ENCODE measurements around the gene HMX3.

Gene HMX3

GRCh38 chr10:123141791-123142700, 6.3 kb downstream of the HMX3 start:
- peaks cover 89% of the 10 kb centered on the region for H3K27me3 Mint-ChIP-seq
- no peaks in the 10 kb centered on the region for H3K36me3 Mint-ChIP-seq (ENCODE audit: low read depth)
- no peak overlapping the region for H3K4me3 Mint-ChIP-seq
- H3K9me3 Mint-ChIP-seq = no peaks in the 10 kb centered on the region
- peaks cover 58% of the 10 kb centered on the region for H3K4me1 Mint-ChIP-seq (ENCODE audit: low read depth)
- no peak overlapping the region for H3K27ac Mint-ChIP-seq

DNA sequence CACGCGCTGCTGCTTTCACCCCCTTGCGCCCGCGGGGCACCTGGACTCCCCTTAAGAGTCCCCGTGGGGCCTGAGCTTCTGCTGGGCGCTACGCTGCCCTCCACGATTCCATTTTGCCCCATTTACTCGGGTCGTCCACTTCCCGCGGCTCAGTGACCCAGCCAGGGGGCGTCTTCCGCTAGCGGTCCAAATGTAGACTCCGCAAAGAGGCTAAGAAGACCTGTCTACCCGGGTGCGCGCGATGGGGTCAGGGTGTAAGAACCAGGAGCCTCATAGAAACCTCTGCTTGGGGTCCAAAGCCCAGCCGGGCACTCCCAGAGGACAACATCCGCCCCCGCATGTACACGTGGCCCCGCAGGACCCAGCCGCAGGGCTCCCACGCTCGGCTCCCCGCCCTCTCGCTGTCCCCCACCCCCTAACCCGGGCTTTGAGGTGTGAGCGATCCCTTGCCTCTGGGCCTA, 7.0 kb downstream of the HMX3 start:
- Mint-ChIP-seq H3K4me3 (peak overlapping the region; percentile 14), H3K9me3 (no peaks in the 10 kb centered on the region), H3K27ac (no peak overlapping the region), H3K27me3 (peaks cover 90% of the 10 kb centered on the region), H3K4me1 (ENCODE audit: low read depth) (peaks cover 58% of the 10 kb centered on the region), H3K36me3 (ENCODE audit: low read depth) (no peaks in the 10 kb centered on the region)

GRCh38 chr10:123143162-123143824, 7.5 kb downstream of the HMX3 start:
- Mint-ChIP-seq H3K4me1 (ENCODE audit: low read depth) (peaks cover 55% of the 10 kb centered on the region), H3K36me3 (ENCODE audit: low read depth) (no peaks in the 10 kb centered on the region), H3K27me3 (peaks cover 84% of the 10 kb centered on the region), H3K9me3 (no peaks in the 10 kb centered on the region), H3K4me3 (peak overlapping the region; percentile 14), H3K27ac (no peak overlapping the region)

DNA sequence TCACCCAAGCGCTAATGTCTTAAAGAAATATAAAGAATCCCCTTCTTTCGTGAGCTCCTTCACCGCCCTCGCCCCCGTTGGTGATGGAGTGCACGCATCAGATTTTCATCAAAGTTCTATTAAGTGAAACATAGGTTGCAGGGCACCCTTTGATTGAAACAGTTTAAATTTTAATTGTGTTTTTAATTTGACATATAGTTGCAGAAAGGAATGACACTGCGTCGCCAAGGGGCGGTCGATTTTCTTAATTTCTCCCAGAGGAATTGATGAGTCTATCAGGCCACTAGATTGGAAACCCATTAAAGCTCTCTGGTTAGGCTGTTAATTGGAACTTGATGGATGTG, 8.0 kb downstream of the HMX3 start:
- H3K36me3 Mint-ChIP-seq (ENCODE audit: low read depth) = no peaks in the 10 kb centered on the region
- no peaks in the 10 kb centered on the region for H3K9me3 Mint-ChIP-seq
- peaks cover 81% of the 10 kb centered on the region for H3K27me3 Mint-ChIP-seq
- peaks cover 52% of the 10 kb centered on the region for H3K4me1 Mint-ChIP-seq (ENCODE audit: low read depth)
- no peak overlapping the region for H3K27ac Mint-ChIP-seq
- H3K4me3 Mint-ChIP-seq = no peak overlapping the region

DNA sequence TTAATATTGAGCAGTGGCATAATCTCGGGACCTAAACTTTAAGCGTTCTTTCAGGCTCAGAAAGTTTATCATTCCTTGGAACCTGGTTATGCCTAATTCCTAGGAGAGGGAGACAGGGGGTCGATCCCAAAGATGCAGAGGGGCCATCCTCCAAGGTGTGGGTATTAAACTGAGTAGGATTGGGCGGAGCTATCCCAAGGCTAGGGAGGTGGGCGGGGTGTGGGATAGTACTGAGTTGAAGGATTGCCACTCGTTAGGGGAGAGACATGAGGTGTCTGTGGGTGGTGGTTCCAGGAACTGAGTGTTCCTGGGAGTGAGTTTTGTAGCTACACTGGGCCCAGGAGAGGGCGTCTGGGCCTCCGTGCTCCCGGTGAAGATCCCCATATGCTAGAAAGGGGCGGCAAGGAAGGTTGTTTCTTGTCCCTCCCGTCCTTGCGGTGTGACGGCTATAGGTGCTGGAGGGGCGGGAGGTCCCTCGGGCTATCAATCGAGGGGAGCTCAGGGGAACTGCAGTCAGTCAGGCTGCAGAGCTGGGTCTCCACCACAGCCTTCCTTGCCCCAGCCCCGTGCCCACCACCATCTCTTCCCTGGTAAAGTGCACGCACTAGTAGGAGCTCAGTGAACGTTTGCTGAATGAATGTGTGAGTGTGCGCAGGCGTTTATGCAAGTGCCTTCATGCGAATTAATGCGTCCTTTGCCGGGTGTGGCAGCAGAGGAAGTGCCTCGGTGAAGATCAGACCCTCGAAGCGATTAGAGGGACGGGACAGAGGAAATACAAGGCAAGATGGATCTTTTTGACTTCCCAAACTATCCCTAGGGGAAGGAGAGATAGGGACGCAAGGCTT, 9.1 kb downstream of the HMX3 start:
- peaks cover 76% of the 10 kb centered on the region for H3K27me3 Mint-ChIP-seq
- peak overlapping the region; percentile 27 for H3K4me3 Mint-ChIP-seq
- no peaks in the 10 kb centered on the region for H3K9me3 Mint-ChIP-seq
- H3K36me3 Mint-ChIP-seq (ENCODE audit: low read depth) = no peaks in the 10 kb centered on the region
- H3K4me1 Mint-ChIP-seq (ENCODE audit: low read depth) = peaks cover 56% of the 10 kb centered on the region
- H3K27ac Mint-ChIP-seq = peak overlapping the region; percentile 8

DNA sequence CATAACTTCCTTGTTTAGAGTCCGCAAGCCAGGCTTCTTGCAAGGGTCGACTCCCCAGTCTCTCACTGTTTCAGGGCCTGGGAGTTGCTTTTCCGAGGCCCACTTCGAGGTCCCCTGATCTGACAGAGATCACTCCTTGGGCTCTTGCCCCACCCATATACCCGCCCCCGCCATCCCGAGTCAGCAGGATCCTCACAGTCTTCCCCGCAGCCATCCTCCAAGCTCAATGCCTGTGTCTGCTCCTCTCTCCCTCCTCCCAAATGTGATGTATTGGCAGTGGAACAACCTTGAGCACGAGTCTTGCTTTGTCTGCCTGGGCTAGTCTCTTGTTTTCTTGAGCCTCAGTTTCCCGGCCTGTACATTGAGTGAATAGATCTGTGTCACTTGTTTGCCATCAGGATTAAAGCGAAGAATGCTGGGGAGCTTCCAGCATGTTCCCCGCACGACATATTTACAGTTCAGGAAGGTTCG, 9.8 kb downstream of the HMX3 start:
- peaks cover 58% of the 10 kb centered on the region for H3K4me1 Mint-ChIP-seq (ENCODE audit: low read depth)
- no peaks in the 10 kb centered on the region for H3K9me3 Mint-ChIP-seq
- H3K27ac Mint-ChIP-seq = no peak overlapping the region
- no peaks in the 10 kb centered on the region for H3K36me3 Mint-ChIP-seq (ENCODE audit: low read depth)
- peak overlapping the region; percentile 27 for H3K4me3 Mint-ChIP-seq
- H3K27me3 Mint-ChIP-seq = peaks cover 78% of the 10 kb centered on the region

- Mint-ChIP-seq H3K36me3 (ENCODE audit: low read depth) (no peaks in the 10 kb centered on the region), H3K4me1 (ENCODE audit: low read depth) (peaks cover 63% of the 10 kb centered on the region), H3K27ac (peak overlapping the region; percentile 36), H3K27me3 (peaks cover 76% of the 10 kb centered on the region), H3K4me3 (peak overlapping the region; percentile 27), H3K9me3 (no peaks in the 10 kb centered on the region)
Measured at GRCh38 chr10:123146013-123146893, 10.5 kb downstream of the HMX3 start.

DNA sequence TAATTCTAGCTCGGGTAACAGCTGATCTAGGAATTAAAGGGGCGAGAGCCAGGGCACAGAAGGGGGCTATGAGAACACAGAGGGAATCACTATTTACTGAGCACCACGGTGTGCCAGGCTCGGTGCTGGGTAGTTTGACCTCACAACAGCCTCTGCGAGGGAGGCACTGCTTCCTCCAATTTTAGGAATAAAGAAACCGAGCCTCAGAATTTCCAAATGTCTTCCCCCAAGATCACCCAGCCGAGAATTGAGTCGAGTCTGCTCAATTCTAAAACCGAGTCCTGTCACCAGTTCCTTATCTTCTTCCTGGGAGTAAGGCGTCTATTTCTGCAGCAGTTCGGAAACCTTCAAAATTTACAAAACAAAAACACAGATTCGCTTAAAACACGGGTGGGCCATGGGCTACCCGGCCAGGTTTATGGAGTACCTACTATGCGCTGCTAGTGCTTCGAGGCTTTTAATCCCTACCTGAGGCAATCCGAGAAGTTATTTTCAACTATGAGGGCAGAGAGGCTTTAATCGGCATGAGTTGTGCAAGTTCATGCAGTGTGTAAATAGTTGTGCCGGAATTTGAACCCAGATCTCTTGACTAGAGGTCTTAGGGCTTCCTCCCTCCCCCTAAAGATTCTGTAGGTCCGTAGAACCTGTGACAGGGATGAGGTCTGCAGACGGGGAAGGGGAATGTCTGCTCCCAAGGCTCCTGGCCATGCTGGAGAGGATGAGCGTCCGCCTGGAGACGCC, 11.3 kb downstream of the HMX3 start:
- H3K4me3 Mint-ChIP-seq = peak overlapping the region; percentile 45

DNA sequence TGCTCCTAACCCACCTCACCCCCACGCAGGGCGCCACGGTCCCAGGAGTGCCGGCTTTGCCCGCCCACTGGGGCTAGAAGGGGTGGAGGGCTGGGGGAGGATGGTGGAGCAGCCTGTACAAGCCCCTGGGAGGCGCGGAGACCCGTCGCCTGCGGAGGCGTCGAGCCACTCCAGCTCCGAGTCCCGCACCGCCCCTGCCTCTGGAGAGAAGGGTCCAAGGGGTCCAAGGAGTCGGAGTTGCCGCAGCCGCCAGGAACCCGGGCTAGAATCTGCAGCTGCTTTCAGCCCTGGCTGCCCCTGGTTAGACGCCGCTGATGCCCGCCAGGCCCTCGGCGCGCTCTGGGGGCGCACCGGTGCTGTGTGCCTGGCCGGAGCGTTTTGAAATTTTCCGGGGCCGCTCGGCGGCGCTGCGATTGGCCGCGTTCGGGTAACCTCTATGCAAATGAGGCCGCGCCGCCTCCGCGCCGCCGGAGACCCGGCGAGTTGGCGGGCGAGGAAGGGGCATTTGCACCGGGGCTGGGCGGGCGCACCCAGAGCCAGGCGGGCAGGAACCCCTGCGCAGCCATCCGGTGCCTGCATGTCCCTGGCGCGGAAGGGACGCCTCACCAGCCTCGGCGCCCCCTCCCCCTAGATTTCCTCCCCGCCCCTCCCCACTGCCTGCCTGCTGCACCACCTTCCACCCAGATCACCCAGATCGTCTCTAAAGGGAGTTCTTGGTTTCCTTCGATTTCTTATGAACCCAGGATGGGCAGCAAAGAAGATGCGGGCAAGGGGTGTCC, 12.1 kb downstream of the HMX3 start, which contains the start of gene HMX2:
Gene HMX2, plus strand, starts transcription at position 502 of the 779 bp plus-strand sequence. Its CDS starts 243 bp downstream, at position 745.
- Mint-ChIP-seq H3K36me3 (ENCODE audit: low read depth) (no peaks in the 10 kb centered on the region), H3K27ac (peak within 1 kb of the TSS; percentile 4), H3K4me3 (peak within 1 kb of the TSS; percentile 48), H3K27me3 (peaks cover 66% of the 10 kb centered on the region), H3K4me1 (ENCODE audit: low read depth) (peaks cover 65% of the 10 kb centered on the region), H3K9me3 (no peaks in the 10 kb centered on the region)

More for the DNA sequence above, 11.3 kb downstream of the HMX3 start:
- H3K27ac Mint-ChIP-seq = peak overlapping the region; percentile 36
- H3K27me3 Mint-ChIP-seq = peaks cover 68% of the 10 kb centered on the region
- H3K36me3 Mint-ChIP-seq (ENCODE audit: low read depth) = no peaks in the 10 kb centered on the region
- H3K9me3 Mint-ChIP-seq = no peaks in the 10 kb centered on the region
- peaks cover 71% of the 10 kb centered on the region for H3K4me1 Mint-ChIP-seq (ENCODE audit: low read depth)

DNA sequence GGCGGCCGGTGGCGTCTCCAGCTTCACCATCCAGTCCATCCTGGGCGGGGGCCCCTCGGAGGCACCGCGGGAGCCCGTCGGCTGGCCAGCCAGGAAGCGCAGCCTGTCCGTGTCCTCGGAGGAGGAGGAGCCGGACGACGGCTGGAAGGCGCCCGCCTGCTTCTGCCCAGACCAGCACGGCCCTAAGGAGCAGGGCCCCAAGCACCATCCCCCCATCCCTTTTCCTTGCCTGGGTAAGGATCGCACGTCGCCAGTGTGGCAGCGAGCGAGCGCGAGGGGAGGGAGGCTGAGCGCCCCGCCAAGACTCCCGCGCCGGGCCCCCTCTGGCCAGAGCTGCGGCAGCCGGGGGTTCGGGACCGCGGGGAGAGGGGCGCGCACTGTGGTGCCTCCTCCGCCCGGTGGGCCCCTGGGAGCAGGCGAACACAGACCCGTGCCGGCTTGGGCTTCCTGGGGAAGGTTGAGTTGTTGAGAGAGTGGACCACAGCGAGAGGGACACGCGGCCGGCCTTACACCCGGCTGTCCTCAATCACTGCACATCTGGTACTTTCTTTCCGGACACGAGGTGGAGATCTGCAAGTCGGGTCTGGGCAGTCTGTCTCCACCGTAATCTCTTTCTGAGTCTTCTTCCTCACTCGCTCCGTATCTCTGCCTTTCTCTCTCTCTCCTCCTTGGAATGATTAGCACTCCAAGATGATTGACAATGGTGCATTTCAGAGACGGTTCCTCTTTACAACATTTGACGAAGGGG, 12.8 kb downstream of the HMX3 start:
- no peaks in the 10 kb centered on the region for H3K9me3 Mint-ChIP-seq
- peak overlapping the region; percentile 48 for H3K4me3 Mint-ChIP-seq
- H3K4me1 Mint-ChIP-seq (ENCODE audit: low read depth) = peaks cover 62% of the 10 kb centered on the region
- peaks cover 60% of the 10 kb centered on the region for H3K27me3 Mint-ChIP-seq
- H3K36me3 Mint-ChIP-seq (ENCODE audit: low read depth) = no peaks in the 10 kb centered on the region
- H3K27ac Mint-ChIP-seq = peak overlapping the region; percentile 4

- no peaks in the 10 kb centered on the region for H3K9me3 Mint-ChIP-seq
- peaks cover 65% of the 10 kb centered on the region for H3K4me1 Mint-ChIP-seq (ENCODE audit: low read depth)
- peak overlapping the region; percentile 4 for H3K27ac Mint-ChIP-seq
- peaks cover 55% of the 10 kb centered on the region for H3K27me3 Mint-ChIP-seq
- peak overlapping the region; percentile 48 for H3K4me3 Mint-ChIP-seq
- H3K36me3 Mint-ChIP-seq (ENCODE audit: low read depth) = no peaks in the 10 kb centered on the region
Measured at GRCh38 chr10:123149162-123149567, 13.4 kb downstream of the HMX3 start.

DNA sequence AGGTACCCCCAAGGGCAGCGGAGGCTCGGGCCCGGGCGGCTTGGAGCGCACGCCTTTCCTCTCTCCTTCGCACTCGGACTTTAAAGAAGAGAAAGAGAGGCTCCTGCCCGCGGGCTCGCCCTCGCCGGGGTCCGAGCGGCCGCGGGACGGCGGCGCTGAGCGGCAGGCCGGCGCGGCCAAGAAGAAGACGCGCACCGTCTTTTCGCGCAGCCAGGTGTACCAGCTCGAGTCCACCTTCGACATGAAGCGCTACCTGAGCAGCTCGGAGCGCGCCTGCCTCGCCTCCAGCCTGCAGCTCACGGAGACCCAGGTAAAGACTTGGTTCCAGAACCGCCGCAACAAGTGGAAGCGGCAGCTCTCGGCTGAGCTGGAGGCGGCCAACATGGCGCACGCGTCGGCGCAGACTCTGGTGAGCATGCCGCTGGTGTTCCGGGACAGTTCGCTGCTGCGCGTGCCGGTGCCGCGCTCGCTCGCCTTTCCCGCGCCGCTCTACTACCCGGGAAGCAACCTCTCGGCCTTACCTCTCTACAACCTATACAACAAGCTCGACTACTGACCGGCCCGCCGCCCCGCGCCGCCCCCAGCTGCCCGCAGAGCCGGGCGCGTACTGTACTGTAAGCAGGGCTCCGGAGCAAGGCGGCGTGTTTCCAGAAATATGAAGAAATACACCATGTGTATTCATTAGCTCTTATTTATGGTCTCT, 13.9 kb downstream of the HMX3 start:
- Mint-ChIP-seq H3K4me1 (ENCODE audit: low read depth) (peaks cover 64% of the 10 kb centered on the region), H3K9me3 (no peaks in the 10 kb centered on the region), H3K27ac (peak overlapping the region; percentile 40), H3K36me3 (ENCODE audit: low read depth) (no peaks in the 10 kb centered on the region), H3K27me3 (peaks cover 49% of the 10 kb centered on the region), H3K4me3 (peak overlapping the region; percentile 72)
